SIG-M5 (cell line): Measurements from ENCODE around the gene OR4K14.
"Not testable (repeated sequence)": the region's sequence is repeated elsewhere in the genome, so short reads cannot be mapped to it uniquely, and the experiment has no call there.

ENCODE experiments used
- DNase-seq: peaks from one replicate; lab custom pipeline; 2025; lab: John Stamatoyannopoulos, UW

The OR4K14 gene, protein sequence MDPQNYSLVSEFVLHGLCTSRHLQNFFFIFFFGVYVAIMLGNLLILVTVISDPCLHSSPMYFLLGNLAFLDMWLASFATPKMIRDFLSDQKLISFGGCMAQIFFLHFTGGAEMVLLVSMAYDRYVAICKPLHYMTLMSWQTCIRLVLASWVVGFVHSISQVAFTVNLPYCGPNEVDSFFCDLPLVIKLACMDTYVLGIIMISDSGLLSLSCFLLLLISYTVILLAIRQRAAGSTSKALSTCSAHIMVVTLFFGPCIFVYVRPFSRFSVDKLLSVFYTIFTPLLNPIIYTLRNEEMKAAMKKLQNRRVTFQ

DNA sequence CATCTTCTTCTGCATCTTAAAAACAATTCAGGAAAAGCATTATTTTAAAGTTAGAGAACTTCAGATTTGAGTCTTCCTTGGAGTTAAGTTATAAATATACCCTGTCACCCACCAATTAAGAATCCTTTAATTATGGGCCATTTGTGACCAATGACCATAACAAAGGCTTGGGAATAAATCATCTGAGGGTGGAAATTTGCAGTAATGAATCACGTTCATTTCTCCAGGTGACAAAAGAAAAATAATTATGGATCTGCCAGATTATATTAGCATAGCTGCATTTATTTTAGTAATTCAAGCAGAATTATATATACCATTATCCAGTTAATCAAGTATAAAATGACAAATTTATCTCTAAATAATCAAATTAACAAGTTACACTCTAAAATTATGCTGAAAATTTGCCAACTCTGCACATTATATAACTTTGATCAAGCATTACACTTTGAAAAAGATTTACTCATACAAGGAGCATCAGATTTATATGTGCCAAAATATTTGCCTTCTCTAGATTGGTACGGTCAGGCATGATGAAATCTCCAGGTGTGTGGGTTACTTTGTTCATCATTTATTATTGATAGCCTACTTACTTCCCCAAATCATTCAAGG is at the start of gene OR4K14:
Gene OR4K14, minus strand, starts transcription at position 51 of the 609 bp plus-strand sequence. CDS start 4,114 bp downstream, outside the sequence.
- no peak for DNase-seq

DNA sequence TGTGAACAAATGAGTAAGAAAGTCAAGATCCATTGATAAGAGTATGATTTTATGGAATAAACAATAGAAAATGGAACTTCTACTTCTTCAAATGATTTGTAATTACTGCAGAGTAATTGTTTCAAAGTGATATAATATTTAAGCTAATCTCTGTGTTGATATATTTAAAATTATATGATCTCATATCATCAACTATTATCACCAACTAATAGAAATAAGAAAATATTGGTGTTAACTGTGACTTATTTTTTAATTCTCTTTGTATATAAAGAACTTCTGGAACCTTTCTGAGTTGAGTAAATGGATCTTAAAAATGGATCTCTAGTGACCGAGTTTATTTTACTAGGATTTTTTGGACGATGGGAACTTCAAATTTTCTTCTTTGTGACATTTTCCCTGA is 40.6 kb upstream of the OR4K14 start, which contains the start of gene OR4L1:
Gene OR4L1, plus strand, starts transcription at position 301 of the 400 bp plus-strand sequence. Its CDS starts 0 bp downstream, at position 301.
- DNase-seq: no peak

DNA sequence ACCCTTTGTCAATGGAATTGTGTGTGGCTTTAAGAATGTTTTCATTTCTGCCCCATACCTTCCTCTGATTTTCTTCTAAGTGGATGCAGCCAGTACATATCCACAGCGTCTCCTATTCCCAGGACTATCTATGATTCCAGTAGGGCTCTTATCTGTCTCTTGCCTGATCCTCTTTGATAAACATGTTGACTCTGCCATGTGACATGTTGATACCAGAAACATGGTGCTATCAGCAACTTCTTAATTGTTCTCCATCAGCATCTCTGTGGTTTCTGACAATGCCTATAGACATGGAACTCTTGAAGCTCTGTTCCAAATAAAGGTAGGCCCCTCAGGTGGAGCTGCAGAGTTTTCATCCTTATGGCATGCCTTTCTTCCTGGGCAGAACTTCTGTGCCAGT is 29.1 kb upstream of the OR4K14 start:
- DNase-seq: no peak

DNA sequence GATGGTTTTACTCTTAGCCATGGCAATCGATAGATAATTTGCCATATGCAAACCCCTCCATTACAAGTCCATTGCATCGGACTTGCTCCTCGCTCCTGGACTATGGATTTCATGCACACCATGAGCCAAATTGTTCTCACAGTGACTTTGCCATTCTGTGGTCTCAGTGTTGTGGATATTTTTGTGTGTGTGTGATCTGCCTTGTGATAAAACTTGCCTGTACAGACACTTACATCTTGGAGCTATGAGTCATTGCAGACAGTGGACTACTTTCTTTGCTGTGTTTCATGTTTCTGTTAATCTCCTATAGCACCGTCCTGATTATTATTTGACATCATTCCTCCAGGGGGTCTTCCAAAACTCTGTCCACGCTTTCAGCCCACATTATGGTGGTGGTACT is 25.1 kb upstream of the OR4K14 start:
- DNase-seq: no peak

DNA sequence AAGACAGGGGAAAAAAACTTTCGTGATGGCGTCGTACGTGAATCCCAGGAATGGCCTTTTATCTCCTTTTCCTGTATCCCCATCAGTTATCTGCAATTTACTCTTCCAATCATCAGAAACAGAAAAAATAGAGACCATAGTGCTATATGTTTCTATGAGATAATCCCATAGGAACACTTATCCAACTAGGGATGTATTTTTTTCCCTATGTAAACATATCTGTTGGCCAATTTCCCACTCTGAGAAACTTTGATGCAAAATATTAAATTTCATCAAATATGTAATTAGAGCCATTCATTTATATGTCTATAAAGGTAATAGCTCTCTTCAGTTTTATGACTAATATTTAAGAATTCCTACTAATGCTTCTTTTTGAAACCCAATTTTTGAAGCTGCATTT is 16.8 kb upstream of the OR4K14 start, which contains the start of gene OR4K13:
Gene OR4K13, minus strand, starts transcription at position 101 of the 400 bp plus-strand sequence. CDS start 1,280 bp downstream, outside the sequence.
- no peak for DNase-seq

DNA sequence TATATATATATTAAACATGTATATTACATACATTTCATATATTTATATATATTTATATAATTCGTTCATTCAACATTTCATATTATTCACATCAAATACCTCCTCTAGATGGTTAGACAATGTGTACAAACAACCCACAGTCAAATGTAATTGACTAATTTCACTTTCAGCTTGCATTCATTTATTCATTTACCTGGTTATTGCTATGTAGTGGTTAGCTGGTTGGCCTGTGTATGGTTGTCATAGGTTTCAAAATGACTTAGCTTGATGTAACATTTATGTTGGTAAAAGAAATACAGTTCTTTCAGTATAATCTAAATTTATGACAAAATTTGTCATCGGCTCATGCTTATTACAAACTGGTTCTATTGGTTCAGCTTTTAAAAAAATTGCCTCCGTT is 16.3 kb upstream of the OR4K14 start:
- DNase-seq: no peak

DNA sequence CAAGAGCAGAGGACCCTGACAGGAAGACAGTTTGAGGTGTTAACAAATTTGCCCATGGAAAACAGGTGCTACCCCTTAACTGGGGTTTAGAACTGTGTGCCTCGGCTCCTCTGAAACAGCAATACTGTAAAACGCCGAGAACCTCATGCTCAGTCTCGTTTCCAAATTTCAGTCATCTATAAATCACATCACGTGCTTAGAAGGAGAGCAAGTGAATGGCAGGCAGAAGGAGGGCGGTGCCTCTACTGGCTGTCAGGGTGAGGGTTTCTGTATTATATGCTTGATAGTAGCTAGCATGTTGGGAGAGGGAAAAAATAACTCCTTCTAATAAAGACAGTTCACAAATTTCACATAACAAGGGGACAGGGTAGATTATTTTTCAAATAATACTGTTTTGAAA is 12.0 kb upstream of the OR4K14 start:
- DNase-seq: no peak

DNA sequence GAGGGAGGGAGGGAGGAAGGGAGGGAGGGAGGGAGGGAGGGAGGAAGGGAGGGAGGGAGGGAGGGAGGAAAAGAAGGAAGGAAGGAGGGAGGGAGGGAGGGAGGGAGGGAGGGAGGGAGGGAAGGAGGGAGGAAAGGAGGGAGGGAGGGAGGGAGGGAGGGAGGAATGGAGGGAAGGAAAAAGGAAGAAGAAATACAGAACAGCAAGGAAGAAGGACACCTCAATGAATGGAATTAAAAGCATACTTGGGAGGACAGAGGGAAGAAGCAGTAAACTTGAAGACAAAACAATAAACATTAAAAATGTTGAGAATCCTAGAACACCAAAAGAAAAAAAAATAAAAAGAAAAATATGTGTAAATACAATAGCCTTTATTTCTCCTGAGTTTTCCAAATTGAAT is 11.0 kb downstream of the OR4K14 start:
- DNase-seq: no peak

DNA sequence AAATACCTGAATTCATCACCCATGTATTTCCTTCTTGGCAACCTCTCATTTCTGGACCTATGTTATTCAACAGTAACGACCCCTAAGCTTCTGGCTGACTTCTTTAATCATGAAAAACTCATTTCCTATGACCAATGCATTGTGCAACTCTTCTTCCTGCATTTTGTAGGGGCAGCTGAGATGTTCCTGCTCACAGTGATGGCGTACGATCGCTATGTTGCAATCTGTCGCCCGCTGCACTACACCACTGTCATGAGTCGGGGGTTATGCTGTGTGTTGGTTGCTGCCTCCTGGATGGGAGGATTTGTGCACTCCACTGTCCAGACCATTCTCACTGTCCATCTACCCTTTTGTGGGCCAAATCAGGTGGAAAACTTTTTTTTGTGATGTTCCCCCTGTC is 16.8 kb downstream of the OR4K14 start:
- no peak for DNase-seq

DNA sequence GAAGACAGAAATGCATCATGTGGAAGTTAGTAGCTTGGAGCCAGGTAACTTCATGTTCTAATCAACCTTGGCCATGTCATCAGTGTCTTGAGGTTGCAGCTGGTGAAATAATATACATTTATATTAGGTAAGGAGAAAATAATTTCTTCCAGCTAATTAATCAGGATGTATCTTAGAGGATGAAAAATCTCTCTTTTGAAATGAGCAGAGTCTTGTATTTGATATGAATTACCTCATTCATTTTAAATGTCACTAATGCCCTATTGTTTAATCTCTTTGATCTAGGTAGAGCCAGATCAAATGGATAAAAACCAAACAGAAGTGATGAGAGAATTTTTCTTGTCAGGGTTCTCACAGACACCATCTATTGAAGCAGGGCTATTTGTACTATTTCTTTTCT is 17.2 kb downstream of the OR4K14 start, which contains the start of gene OR4Q2:
Gene OR4Q2, plus strand, starts transcription at position 301 of the 400 bp plus-strand sequence.
- no peak for DNase-seq

DNA sequence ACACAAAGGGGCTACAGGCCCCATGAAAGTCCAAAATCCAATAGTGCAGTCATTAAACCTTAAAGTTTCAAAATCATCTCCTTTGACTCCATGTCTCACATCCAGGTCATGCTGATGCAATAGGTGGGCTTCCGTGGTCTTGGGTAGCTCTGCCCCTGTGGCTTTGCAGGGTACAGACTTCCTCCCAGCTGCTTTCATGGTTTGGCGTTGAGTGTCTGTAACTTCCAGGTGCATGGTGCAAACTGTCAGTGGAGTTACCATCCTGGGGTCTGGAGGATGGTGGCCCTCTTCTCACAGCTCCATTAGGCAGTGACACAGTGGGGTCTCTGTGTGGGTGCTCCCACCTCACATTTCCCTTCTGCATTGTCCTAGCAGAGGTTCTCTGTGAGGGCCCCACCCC is 25.7 kb downstream of the OR4K14 start:
- DNase-seq: no peak

DNA sequence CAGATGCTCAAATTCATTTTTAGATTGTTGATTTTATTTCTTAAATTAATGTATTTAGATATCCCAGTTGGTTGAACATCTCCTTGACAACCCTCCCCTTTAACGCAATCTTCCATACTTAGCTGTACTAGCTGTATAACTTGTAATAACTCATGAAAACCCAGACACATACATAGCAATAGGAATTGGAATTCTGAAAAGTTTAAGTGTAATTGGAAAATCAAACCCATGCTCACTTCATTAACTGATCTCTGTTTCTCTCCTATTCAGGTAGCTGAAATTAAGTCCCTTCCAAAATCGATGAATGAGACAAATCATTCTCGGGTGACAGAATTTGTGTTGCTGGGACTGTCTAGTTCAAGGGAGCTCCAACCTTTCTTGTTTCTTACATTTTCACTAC is 43.8 kb downstream of the OR4K14 start, which contains the start of gene OR4K15:
Gene OR4K15, plus strand, starts transcription at position 301 of the 400 bp plus-strand sequence. Its CDS starts 0 bp downstream, at position 301.
- DNase-seq: no peak

DNA sequence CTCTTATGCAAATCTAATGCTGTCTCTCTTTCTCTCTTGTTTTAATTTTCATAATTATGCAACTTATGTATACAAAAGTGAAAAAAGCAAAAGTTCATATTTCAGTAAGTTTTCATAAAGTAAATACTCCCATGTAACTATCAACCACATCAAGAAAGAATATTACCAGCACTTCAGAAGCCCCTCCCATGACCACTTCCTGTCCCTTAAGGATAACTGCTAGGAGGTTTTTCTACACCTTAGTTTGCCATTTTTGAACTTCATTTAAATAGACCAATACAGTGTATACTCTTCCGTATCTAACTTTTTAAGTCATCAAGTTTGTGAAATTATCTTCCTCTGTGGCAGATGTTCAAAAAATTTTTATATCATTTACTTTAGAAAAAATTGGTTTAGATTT is 44.3 kb downstream of the OR4K14 start:
- DNase-seq: no peak

DNA sequence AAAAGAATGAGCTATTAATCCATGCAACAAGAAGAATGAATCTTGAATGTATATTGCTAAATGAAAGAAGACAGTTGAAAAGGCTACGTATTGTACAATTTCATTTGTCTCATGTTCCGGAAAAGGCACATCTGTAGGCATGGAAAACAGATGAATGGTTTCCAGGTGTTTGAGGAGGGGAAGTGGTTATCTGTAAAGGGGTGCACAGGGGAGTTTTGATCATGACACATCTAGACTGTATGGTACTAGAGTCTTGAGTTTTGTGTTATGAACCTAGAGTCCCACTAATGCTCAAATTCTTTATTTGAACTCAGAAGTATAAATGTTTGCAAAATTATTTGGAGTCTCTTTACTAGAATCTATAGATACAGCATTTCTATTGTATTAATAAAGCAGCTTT is 49.4 kb downstream of the OR4K14 start:
- DNase-seq: not testable (repeated sequence)
